Measurements from ENCODE around the gene CHST7. TPM values are rescaled to one million over a fixed set of nuclear protein-coding genes. Genes with fewer than 3 reads are reported as not detected.
A peak's percentile ranks its signal among the peaks of the same experiment; 100 is the strongest.

Gene CHST7
- total RNA-seq, 2 donors from 2014 or later: 8.8 to 28.9 TPM

DNA sequence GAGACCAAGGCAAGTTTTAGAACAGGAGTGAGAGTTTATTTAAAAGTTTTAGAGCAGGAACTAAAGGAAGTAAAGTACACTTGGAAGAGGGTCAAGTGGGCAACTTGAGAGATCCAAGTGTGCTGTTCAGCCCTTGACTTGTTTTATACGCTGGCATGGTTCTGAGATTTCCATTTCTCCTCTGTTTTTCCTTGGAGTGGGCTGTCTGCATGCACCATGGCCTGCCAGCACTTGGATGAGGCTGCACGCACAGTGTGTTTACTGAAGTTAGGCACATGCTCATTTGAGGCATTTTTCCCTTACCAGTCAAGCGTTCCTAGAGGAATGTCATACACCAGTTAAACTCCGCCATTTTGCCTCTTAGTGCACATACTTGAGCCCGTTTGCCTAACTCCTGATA is 19.6 kb upstream of the CHST7 start:
- H3K4me3 ChIP-seq: no peak overlapping the region
- no peak overlapping the region for H3K27ac ChIP-seq
- no peaks in the 10 kb centered on the region for H3K4me1 ChIP-seq (replicated peaks)
- TF ChIP-seq POLR2AphosphoS5 (IDR thresholded peaks at IDR 0.05): no peak
- TF ChIP-seq, protein P1, sequence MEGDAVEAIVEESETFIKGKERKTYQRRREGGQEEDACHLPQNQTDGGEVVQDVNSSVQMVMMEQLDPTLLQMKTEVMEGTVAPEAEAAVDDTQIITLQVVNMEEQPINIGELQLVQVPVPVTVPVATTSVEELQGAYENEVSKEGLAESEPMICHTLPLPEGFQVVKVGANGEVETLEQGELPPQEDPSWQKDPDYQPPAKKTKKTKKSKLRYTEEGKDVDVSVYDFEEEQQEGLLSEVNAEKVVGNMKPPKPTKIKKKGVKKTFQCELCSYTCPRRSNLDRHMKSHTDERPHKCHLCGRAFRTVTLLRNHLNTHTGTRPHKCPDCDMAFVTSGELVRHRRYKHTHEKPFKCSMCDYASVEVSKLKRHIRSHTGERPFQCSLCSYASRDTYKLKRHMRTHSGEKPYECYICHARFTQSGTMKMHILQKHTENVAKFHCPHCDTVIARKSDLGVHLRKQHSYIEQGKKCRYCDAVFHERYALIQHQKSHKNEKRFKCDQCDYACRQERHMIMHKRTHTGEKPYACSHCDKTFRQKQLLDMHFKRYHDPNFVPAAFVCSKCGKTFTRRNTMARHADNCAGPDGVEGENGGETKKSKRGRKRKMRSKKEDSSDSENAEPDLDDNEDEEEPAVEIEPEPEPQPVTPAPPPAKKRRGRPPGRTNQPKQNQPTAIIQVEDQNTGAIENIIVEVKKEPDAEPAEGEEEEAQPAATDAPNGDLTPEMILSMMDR (IDR thresholded peaks at IDR 0.05): no peak
- no peak for TF ChIP-seq POLR2A (IDR thresholded peaks at IDR 0.05)
- H3K36me3 ChIP-seq: no peaks in the 10 kb centered on the region
- WGBS: 91% methylated on average over 5 of the region's 5 CpGs
- no peaks in the 10 kb centered on the region for H3K27me3 ChIP-seq (replicated peaks; ENCODE audit: insufficient read depth)
- intact Hi-C loops (cut with DNase I): no loop called here
- no peaks in the 10 kb centered on the region for H3K9me3 ChIP-seq
- no peak for DNase-seq (ENCODE audit: low spot score)

DNA sequence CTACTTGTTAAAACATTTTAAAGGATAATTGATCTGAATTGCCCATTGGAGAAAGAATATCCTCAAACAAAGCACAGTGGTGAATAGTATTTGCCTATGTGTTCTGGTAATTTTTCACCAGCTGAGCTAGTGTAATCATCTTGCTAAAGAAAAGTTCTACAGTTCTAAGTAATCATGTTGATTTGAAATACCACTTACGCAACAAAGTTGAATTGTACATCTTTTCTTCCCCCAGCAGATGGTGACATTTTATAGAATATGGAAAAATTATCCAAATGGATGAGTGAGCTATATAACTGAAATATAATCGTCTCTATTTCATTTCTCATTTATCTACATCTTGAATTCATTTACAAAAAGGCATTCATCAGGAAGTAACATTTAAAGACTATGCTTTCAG is 18.6 kb upstream of the CHST7 start:
- no peak for DNase-seq (ENCODE audit: low spot score)
- 34% methylated on average over 2 of the region's 2 CpGs for WGBS
- no peak for TF ChIP-seq POLR2A (IDR thresholded peaks at IDR 0.05)
- TF ChIP-seq POLR2AphosphoS5 (IDR thresholded peaks at IDR 0.05): no peak
- TF ChIP-seq, protein P1 (IDR thresholded peaks at IDR 0.05): peak in 3 of 4 experiments; percentile 14 to 51 (median 47)
- H3K4me1 ChIP-seq (replicated peaks): no peaks in the 10 kb centered on the region
- no peak overlapping the region for H3K4me3 ChIP-seq
- H3K36me3 ChIP-seq: no peaks in the 10 kb centered on the region
- H3K27ac ChIP-seq: no peak overlapping the region
- intact Hi-C loops (cut with DNase I): no loop called here
- no peaks in the 10 kb centered on the region for H3K9me3 ChIP-seq
- no peaks in the 10 kb centered on the region for H3K27me3 ChIP-seq (replicated peaks; ENCODE audit: insufficient read depth)

DNA sequence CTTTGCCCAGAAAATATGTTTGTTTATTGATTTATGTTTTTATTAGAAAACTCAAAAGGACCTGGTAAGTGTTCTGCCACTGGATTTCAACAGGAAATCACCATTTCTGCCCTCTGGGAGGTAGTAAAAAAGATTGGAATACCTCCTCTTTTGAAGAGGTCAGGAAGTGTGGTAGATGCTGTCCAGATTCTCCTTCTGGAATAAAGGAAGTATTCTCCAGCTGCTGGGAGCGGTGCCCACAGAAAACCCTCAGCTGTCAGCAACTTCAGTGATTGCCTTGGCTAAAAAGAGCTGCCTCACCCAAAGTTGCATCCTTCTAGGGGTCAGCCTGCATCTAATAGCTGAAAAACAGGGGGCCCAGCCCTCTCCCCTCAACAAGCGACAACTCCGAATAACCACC is 14.5 kb upstream of the CHST7 start:
- Histone ChIP-seq H3K27ac (no peak overlapping the region), H3K36me3 (no peaks in the 10 kb centered on the region), H3K4me1 (replicated peaks) (no peaks in the 10 kb centered on the region), H3K4me3 (no peak overlapping the region), H3K27me3 (replicated peaks; ENCODE audit: insufficient read depth) (no peaks in the 10 kb centered on the region), H3K9me3 (no peaks in the 10 kb centered on the region)
- no peak for DNase-seq (ENCODE audit: low spot score)
- WGBS: 84% methylated on average over 3 of the region's 3 CpGs
- no peak for TF ChIP-seq POLR2A (IDR thresholded peaks at IDR 0.05)
- TF ChIP-seq, protein P1 (IDR thresholded peaks at IDR 0.05): no peak
- no peak for TF ChIP-seq POLR2AphosphoS5 (IDR thresholded peaks at IDR 0.05)
- intact Hi-C loops (cut with DNase I): no loop called here

DNA sequence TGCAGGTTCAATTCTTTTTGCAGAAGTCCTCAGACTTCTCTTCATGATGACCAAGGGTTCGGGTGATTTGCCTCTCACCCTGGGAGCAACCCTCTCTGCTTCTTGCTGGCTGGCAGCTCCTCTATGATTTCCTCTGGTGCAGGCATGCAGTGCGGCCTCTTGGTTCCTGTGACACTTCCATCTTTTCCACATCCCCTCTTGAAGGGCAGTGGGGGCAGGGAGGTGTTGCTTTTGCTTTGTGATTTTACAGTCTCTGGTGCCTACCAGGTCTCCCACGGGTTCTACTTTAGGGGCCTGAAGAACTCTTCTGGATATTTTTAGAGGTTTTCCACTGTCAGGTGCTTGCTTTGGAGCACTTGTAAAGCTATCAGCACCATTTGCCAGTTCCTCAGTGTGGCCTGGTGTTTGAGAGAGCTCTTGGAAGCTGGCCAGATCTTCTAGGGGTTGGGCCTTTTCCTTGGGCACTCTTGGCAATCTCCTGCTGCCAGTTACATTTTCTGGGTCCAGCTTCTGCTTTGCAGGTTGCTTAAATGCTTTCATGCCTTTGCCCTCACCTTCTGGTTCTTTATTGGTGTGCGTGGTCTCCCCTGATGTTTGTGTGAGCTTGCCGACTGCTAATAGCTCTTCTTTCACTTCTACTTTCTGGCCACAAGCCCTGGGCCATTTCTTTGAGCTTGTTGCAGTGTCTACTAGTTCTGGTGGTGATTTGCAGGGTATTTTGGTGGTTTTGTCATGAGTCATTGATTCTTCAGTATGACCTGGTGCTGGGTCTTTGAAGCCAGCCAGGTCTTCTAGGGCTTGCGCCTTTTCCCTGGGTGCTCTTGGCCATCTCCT is 11.5 kb upstream of the CHST7 start:
- Histone ChIP-seq H3K9me3 (no peaks in the 10 kb centered on the region), H3K27me3 (replicated peaks; ENCODE audit: insufficient read depth) (no peaks in the 10 kb centered on the region), H3K27ac (no peak overlapping the region), H3K4me1 (replicated peaks) (no peaks in the 10 kb centered on the region), H3K36me3 (no peaks in the 10 kb centered on the region), H3K4me3 (no peak overlapping the region)
- 57% methylated on average over 6 of the region's 6 CpGs for WGBS
- TF ChIP-seq POLR2A (IDR thresholded peaks at IDR 0.05): no peak
- intact Hi-C loops (cut with DNase I): no loop called here
- DNase-seq (ENCODE audit: low spot score): peak; percentile 20

DNA sequence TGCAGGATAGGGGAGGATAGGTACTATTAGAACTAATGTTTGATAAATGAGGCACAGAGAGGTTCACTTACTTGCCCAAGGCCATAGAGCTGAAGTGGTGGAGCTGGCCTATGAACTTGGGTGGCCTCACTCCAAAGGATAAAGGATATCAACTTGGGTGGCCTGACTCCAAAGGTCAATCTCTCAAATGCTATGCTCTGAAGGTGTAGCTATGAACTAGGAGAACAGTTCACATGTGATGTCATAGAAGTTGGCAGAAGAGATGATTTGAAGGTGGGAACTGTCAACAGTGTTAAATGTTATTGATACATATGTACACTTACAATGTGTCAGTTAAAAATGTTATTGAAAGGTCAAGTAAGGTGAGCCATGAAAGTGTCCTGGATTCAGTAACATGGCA is 6.2 kb upstream of the CHST7 start:
- H3K27me3 ChIP-seq (replicated peaks; ENCODE audit: insufficient read depth): no peaks in the 10 kb centered on the region
- intact Hi-C loops (cut with DNase I): no loop called here
- no peaks in the 10 kb centered on the region for H3K9me3 ChIP-seq
- no peaks in the 10 kb centered on the region for H3K36me3 ChIP-seq
- TF ChIP-seq, protein P1 (IDR thresholded peaks at IDR 0.05): no peak
- TF ChIP-seq POLR2AphosphoS5 (IDR thresholded peaks at IDR 0.05) (no peak), POLR2A (IDR thresholded peaks at IDR 0.05) (no peak)
- DNase-seq (ENCODE audit: low spot score): no peak
- H3K4me3 ChIP-seq: no peak overlapping the region
- no peak overlapping the region for H3K27ac ChIP-seq
- H3K4me1 ChIP-seq (replicated peaks): no peaks in the 10 kb centered on the region

All from prostate gland (tissue), 2 donors.